GM13977 (cell line): ENCODE results near the gene FCHO1.
"Not testable (repeated sequence)": the region's sequence is repeated elsewhere in the genome, so short reads cannot be mapped to it uniquely, and the experiment has no call there.

Source experiments
- DNase-seq: peaks from one replicate; pipeline ENCODE4 v3.0.0; 2012; ENCODE audit warnings: low spot score
- in situ Hi-C: fragments of 300-500 bp; cut with MboI; formaldehyde crosslinking; loops from one replicate; pipeline ENCODE4 v1.12.0; 2022; ENCODE audit warnings: low sequenced_read_pairs, low pct_unique_long_range_greater_than_20kb, mixed read lengths, inconsistent platforms; ENCODE audit not compliant: unreplicated experiment
- TF ChIP-seq, protein P1 (sequence below): IDR thresholded peaks from 2 replicates; pipeline ENCODE4 v1.5.1; 2012; ENCODE audit warnings: mild to moderate bottlenecking, control low read depth; ENCODE audit not compliant: insufficient read depth; ENCODE audit errors: extremely low read depth, missing control alignments

The FCHO1 gene

GRCh38 chr19:17780781-17781180, 29.5 kb downstream of the FCHO1 start:
- in situ Hi-C loops = no loop called here
- no peak for DNase-seq
- TF ChIP-seq, protein P1, sequence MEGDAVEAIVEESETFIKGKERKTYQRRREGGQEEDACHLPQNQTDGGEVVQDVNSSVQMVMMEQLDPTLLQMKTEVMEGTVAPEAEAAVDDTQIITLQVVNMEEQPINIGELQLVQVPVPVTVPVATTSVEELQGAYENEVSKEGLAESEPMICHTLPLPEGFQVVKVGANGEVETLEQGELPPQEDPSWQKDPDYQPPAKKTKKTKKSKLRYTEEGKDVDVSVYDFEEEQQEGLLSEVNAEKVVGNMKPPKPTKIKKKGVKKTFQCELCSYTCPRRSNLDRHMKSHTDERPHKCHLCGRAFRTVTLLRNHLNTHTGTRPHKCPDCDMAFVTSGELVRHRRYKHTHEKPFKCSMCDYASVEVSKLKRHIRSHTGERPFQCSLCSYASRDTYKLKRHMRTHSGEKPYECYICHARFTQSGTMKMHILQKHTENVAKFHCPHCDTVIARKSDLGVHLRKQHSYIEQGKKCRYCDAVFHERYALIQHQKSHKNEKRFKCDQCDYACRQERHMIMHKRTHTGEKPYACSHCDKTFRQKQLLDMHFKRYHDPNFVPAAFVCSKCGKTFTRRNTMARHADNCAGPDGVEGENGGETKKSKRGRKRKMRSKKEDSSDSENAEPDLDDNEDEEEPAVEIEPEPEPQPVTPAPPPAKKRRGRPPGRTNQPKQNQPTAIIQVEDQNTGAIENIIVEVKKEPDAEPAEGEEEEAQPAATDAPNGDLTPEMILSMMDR = no peak

GRCh38 chr19:17783721-17784120, 32.4 kb downstream of the FCHO1 start:
- DNase-seq, in situ Hi-C loops: not testable (repeated sequence)

GRCh38 chr19:17784201-17785008, 33.1 kb downstream of the FCHO1 start:
- TF ChIP-seq, protein P1 = peak; percentile 81
- in situ Hi-C loops = no loop called here
- peak; percentile 90 for DNase-seq

GRCh38 chr19:17787274-17787913, 36.1 kb downstream of the FCHO1 start:
- TF ChIP-seq, protein P1 = no peak
- DNase-seq = no peak
- in situ Hi-C loops = no loop called here

DNA sequence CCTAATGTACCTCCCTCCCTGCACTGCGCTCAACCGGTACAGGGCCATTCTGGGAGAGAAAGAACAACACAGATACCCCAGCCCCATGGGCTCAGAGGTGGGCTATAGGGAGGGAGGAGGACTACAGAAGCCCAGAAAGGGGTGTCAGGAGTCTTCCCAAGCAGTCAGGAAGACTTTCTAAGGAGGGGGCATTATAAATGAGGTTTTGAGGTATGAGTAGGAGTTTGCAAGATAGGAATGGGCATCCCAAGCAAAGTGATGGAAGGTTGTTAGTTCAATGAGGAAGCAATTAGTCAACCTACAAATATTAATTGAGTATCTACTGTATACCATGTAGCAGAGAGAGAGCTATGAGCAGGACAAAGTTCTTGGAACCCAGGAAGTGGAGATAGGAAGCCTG, 37.4 kb downstream of the FCHO1 start:
- DNase-seq = no peak
- TF ChIP-seq, protein P1 = no peak
- in situ Hi-C loops = no loop called here

DNA sequence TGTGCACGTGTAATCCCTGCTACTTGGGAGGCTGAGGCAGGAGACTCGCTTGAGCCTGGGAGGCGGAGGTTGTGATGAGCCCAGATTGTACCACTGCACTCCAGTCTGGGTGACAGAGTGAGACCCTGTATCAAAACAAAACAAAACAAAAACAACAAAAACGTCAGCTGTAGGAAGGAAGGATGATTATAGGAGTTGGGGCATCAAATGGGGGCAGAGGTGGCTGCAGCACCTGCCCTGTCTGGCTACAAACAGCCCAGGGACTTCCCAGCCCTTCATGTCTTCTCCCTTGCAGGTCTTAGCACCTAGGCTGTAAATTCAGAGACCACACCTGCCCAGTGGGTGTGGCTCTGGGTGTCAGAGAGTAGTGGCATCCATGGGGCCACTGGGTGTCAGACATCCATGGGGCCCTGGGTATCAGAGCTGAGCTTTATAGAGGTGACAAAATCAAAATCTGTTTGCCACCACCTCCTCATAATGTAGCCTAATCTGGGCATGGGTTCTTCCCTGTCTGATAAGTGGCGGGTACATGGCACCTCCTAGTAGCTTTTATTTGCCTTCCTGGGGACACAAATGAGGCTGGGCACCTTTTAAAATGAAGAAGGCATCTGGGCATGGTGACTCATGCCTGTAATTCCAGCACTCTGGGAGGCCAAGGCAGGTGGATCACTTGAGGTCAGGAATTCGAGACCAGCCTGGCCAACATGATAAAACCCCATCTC, 38.9 kb downstream of the FCHO1 start:
- TF ChIP-seq, protein P1 = no peak
- in situ Hi-C loops = no loop called here
- DNase-seq = no peak

DNA sequence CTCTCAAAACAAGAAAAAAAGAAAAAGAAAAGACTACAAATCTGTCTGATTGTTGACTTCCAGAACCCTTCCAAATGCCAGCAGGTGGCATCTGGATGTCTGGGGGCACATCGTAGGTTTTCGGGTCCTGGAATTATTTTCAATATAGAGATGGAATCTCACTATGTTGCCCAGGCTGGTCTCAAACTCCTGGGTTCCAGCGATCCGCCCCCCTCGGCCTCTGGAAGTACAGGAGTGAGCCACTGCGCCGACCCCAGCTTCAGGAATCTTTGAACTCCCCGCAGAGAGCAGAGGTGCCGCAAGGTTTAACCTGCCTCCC, 43.1 kb downstream of the FCHO1 start:
- DNase-seq = no peak
- TF ChIP-seq, protein P1 = no peak
- in situ Hi-C loops = no loop called here
